NK-92 (cell line): ENCODE results near the gene MAP4K4.

Experiments used
- DNase-seq: peaks from one replicate; lab custom pipeline; 2025; ENCODE audit not compliant: unreplicated experiment; lab: John Stamatoyannopoulos, UW

The MAP4K4 gene

DNA sequence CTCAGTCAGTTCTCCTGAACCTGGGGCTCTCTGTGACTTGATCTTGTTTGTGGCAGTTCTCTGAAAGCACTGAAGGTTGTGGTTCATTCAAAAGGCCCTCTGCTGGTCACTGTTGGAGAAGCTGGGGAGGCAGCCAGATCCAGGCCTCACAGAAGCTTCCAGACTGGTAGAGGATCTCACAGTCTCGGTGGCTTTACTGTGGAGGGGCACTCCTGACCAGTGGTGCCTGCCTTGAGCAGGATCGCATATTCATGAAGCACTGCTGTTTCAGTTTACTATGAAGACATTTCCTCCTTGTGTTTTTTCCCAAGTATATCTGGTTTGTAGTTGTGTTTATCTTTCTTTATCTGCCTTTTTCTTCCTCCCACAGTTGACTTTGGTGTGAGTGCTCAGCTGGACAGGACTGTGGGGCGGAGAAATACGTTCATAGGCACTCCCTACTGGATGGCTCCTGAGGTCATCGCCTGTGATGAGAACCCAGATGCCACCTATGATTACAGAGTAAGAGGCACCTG, 133.9 kb downstream of the MAP4K4 start:
- DNase-seq, result no peak

DNA sequence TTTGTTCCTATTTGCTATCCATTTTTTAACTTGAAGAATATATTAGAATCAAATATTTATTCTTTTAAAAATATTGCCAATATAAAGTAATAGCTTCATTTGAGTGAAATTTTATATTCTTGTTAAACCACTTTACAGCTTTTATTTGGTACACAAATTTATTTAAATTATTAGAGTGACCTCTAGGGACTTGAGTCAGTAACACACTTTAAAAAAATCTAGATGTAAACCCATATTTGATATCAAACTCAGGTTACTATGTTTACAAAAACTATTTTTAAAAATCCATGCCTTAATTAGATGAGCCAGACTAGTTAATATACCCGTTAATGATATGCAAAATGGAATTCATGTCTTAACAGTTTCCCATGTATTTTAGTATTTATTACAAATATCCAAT, 134.6 kb downstream of the MAP4K4 start:
- no peak for DNase-seq

DNA sequence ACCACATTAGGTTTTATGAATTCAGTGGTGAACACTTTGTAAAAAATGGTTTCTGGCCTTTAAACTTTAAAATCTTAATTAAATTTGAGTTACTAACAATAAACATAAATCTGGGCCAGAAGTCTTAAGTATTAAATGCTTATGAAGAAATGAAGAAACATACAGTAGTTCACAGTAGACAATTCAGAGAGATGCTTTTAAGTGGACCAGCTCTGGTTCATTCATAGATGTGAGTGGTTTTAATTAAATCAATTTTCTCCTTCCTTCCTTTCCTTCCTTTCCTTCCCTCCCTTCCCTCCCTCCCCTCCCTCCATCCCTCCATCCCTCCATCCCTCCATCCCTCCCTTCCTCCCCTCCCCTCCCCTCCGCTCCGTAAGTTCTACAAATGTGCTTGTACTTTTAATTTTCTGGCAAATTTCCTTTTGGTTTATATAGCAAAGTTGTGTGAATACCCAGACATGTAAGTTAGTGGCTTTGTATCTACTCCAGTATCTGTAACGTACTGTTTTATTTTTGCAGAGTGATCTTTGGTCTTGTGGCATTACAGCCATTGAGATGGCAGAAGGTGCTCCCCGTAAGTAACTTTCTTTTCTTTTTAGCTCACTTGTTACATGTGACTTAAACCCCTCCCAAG, 136.5 kb downstream of the MAP4K4 start:
- no peak for DNase-seq

DNA sequence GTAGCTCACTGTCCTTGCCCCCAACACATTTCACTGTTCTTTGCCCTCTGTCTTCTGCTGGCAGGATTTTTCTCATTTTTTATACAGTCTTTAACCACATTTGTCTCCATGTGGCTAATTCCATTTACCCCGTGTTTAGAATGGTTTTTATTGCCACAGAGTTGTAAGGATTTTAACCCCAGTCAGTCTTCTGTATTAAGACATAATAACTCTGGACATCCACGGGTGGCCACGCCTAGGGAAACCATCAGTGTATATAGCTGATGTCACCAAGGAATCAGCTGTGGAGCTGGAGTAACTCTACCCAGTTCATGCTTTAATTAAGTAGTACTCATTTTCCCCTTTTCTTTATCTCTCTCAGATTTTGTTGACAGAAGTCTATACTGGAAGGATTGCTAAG, 139.8 kb downstream of the MAP4K4 start:
- no peak for DNase-seq

DNA sequence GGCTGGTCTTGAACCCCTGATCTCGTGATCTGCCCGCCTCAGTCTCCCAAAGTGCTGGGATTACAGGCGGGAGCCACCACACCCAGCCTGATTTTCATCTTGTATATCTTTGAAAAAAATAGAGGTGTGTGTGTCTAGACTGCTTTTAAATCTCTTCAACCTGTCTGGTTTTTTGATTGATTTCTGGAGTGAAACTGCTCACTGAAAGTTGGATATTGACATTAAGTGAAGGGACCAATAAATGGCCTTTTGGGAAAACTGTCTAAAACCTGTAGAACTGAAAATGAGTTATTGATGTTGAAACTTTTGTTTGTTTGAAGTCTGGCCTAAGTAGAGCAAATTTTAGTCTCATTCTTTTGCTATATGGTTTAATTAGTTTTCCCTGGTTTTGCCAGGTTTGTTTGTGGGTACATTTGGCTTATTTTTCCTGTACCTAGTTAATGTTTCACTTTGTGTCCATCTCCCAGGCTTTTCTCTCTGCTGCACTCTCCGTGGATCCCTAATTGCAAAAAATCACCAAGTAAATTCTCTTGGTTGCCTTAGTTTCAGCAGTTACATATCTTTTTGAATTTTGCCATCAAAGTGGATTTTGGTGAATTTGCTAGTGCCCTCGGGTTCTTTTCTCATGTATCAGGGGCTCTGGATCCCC, 144.3 kb downstream of the MAP4K4 start:
- no peak for DNase-seq

GRCh38 chr2:101842471-101842870, 145.0 kb downstream of the MAP4K4 start:
- DNase-seq, result no peak

DNA sequence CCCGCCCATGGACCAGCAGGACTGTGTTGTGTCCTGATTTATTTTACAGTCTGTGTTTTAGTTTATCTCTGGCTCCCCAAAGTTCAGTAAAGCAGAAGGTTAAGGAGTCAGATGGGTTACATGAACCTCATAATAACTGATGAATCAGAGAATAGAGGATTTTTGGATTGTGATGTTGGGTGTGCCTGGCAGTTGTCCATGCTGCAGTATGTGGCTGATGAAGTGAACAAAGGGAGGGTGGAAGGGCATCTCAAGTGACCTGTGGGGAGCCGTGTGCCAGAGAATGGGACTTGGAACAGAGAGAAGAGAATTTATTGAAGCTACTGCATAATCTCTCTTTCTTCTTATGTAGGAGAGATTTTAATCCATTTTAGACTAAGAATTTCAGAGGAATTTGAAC, 145.5 kb downstream of the MAP4K4 start:
- DNase-seq, result no peak

DNA sequence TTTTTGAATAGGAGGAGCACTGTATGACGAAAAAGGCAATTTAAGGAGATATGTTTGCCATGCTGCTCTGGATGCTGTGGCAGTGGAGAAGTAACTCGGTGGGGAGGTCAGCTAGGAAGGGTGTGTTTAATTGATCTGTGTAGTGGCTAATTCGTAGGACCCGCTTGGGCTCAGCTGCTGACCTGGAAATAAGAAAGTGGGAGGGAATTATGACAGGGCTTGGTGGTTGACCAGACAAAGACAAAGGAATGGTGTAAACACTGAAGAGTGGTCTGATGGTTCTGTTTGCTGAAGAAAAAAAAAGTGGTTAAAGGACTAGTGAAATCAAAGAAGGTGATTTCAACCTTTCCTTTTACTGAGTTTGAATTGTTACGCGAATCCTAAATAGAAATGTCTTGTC, 146.0 kb downstream of the MAP4K4 start:
- no peak for DNase-seq

DNA sequence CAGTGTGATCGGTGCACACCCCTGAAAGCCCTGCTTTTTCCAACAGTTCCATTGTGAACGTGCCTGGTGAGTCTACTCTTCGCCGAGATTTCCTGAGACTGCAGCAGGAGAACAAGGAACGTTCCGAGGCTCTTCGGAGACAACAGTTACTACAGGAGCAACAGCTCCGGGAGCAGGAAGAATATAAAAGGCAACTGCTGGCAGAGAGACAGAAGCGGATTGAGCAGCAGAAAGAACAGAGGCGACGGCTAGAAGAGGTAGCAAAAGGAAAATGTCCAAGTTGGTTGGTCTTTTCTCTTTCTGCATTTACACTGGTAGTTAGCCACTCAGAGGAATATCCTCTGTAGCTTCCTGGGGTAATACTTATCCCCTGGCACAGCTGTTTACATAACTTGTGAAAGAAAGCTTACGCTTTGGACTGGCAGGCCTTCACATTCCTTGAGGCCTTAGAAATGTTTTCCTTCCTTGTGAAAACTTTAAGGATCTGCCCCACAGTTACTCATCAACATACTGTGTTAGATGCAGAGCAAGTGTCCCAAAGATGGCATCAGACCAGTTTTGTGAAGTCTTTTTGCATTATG, 146.6 kb downstream of the MAP4K4 start:
- DNase-seq, result no peak

DNA sequence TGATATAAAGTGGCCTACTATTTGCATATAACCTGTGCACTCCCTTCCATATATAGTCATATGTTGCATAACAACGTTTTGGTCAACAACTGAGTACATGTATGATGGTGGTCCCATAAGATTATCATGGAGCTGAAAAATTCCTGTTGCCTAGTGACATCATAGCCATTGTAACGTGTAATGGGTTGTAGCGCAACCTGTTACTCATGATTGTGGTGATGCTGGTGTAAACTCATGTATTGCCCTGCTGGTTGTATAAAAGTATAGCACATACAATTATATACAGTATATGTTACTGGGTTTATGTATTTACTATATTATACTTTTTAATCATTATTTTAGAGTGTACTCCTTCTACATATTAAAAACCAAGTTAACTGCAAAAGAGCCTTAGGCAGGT, 149.5 kb downstream of the MAP4K4 start:
- DNase-seq, result no peak

DNA sequence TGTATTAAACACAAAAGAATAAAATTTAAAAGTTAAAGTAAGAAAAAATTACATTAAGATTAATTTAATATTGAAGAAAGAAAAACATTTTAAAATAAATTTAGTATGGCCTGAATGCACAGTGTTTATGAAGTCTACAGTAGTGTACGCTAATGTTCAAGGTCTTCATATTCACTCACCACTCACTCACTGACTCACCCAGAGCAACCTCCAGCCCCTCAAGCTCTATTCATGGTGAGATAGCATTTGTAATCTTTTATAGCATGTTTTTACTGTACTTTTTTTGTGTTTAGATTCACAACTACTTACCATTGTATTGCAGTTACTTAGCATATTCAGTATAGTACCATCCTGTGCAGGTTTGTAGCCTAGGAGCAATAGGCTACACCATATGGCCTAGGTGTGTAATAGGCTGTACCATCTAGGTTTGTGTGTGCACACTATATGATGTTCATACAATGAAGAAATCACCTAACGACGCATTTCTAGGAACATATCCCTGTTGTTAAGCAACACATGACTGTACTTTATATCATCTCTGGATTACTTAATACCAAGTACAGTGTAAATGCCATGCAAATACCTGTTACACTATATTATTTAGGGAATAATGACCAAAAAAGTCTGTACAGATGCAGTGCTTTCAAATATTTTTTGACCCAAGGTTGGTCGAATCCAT, 150.3 kb downstream of the MAP4K4 start:
- DNase-seq, result no peak

DNA sequence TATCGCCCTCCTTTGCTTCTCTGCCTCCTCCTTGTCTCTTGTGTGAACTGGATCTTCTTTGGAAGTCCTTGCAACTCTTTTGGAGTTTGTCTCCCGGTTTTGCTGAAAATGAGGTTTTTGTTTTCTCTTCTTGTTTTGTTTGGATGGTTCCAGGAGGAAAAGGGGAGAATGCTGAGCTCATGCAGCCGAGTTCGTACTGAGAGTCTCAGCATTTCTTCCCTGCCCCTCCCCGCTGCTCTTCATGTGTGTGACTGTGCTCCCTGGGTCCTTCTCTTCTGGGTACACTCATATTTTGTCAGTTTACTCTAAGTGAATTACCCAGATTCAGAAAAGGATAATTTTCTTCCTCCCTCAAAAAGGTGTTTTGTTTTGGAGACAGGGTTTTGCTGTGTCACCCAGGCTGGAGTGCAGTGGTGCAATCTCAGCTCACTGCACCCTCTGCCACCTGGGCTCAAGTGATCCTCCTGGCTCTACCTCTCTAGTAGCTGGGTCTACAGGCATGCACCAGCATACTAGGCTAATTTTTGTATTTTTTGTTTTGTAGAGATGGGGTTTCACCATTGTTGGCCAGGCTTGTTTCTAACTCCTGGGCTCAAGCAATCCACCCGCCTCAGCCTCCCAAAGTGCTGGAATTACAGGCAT, 151.4 kb downstream of the MAP4K4 start:
- no peak for DNase-seq

GRCh38 chr2:101850450-101850849, 152.9 kb downstream of the MAP4K4 start:
- DNase-seq, result no peak

- no peak for DNase-seq
Observed at GRCh38 chr2:101850991-101851390, 153.5 kb downstream of the MAP4K4 start.

DNA sequence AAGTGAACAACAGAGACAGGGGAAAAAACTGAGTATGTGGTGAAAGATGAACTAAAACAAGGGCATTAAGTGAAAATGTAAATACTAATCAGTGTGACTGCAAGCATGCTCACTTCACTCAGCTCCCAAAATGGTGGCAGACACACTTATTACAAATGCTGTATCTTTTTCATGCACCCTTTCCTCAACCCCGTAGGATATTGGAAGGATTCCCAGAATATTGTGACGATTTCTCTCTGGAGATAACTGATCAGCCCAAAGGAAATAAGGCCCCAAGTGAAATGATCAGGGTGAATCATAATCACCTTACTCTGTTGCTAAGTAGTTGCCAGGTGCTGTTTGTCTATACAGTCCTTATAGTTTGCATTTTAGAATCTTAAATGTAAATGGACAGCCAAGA, 155.3 kb downstream of the MAP4K4 start:
- no peak for DNase-seq

DNA sequence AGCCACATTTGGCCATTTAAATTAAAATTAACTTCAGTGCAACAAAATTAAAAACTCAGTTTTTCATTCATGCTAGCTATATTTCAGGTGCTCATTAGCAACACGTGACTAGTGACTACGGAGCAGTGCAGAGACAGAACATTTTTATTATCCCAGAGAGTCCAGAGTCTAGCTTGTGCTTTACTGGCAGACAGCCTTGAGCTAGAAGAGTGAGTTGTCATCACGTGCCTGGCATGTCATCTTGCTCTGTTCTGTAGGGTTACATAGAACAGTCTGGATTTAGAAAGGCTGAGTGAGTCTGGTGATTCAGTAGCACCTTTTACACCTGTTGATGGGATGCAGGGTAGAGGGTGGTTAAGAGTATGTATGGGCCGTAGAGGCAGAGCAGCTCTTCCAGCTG, 157.4 kb downstream of the MAP4K4 start:
- DNase-seq, result no peak

GRCh38 chr2:101855776-101856175, 158.3 kb downstream of the MAP4K4 start:
- no peak for DNase-seq

- DNase-seq, result no peak
Observed at GRCh38 chr2:101858246-101858645, 160.7 kb downstream of the MAP4K4 start.

DNA sequence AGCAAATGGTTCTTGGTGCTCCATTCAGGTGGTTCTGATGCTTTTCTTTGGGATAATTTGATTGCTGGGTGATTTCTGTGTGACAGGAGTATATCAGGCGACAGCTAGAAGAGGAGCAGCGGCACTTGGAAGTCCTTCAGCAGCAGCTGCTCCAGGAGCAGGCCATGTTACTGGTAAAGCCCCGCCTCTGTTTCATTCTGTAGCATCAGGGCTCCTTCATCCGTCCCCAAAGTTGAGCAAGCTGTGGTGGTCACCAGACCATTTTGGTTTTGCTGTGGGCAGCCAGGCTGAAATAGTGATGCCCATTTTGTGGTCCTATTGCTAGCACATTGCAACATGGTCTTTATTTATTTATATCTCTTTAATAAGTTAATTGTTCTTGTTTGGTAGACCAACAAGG, 161.4 kb downstream of the MAP4K4 start:
- DNase-seq, result no peak

DNA sequence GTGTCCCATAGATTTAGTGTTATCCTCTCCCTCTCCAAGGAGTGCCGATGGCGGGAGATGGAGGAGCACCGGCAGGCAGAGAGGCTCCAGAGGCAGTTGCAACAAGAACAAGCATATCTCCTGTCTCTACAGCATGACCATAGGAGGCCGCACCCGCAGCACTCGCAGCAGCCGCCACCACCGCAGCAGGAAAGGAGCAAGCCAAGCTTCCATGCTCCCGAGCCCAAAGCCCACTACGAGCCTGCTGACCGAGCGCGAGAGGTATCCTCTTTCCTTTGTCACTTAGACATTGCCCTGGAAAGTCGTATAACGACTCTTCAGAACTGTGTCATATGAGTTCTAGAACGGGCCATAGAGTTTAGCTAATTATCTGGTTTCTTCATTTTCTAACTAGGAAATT, 162.1 kb downstream of the MAP4K4 start:
- no peak for DNase-seq

- DNase-seq, result no peak
Observed at GRCh38 chr2:101860157-101860556, 162.7 kb downstream of the MAP4K4 start.
